Chondrocyte (in vitro differentiated cells): ENCODE data around the gene RBM19. TPM values are rescaled to one million over a fixed set of nuclear protein-coding genes. Genes with fewer than 3 reads are reported as not detected.

Experiments used
- DNase-seq: peaks from one replicate; pipeline ENCODE4 v3.0.0; 2021; ENCODE audit warnings: mixed read lengths, low spot score
- H3K27ac Mint-ChIP-seq: one replicate; pipeline ENCODE4 v1.8.0; 2021; ENCODE audit warnings: mild to moderate bottlenecking, moderate library complexity, mixed read lengths; ENCODE audit not compliant: unreplicated experiment
- H3K27me3 Mint-ChIP-seq: 2 replicates; pipeline ENCODE4 v1.8.0; 2021; ENCODE audit warnings: low read depth, mixed read lengths
- H3K36me3 Mint-ChIP-seq: 2 replicates; pipeline ENCODE4 v1.8.0; 2021; ENCODE audit warnings: low read depth, mixed read lengths
- H3K4me1 Mint-ChIP-seq: 2 replicates; pipeline ENCODE4 v1.8.0; 2021; ENCODE audit warnings: low read depth, mild to moderate bottlenecking, mixed read lengths
- H3K4me3 Mint-ChIP-seq: one replicate; pipeline ENCODE4 v1.8.0; 2021; ENCODE audit warnings: mild to moderate bottlenecking, moderate library complexity, mixed read lengths; ENCODE audit not compliant: unreplicated experiment
- H3K9me3 Mint-ChIP-seq: 2 replicates; pipeline ENCODE4 v1.8.0; 2021; ENCODE audit warnings: low read depth, mixed read lengths
- total RNA-seq: library from RNA; stranded (reverse); gene quantifications from 3 replicates; pipeline ENCODE4 v1.2.1, GENCODE V29; 2021
- TF ChIP-seq, protein P1 (sequence below): fragments of 200-600 bp; sonication (generic); IDR thresholded peaks from 2 replicates; pipeline ENCODE4 v1.5.0; 2021; ENCODE audit warnings: antibody characterized with exemption, mild to moderate bottlenecking, moderate library complexity

Gene RBM19
- total RNA-seq, 1 donor from 2014 or later: 16.2 TPM

DNA sequence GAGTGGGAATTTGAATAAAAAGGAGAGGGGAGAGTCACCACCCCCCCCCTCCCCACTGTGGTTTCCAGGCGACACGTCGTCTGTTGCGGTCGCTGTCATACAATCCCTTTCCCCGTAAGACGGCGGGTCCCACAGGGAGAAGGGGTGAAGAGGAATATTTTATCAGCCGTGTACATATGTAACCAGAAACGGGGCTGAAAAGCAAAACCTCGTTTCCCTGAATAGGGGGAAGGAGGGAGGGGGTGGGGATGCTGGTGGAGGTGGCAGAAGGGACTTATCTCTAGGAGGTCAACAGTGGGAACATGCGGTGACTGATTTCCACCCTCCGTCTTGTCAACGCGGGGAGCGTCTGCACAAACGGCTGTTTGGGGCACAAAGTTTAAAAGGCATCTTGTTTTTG is 171.4 kb downstream of the RBM19 start:
- Mint-ChIP-seq H3K4me3 (no peak overlapping the region), H3K27me3 (peaks cover 34% of the 10 kb centered on the region), H3K36me3 (no peaks in the 10 kb centered on the region), H3K27ac (no peak overlapping the region), H3K9me3 (no peaks in the 10 kb centered on the region), H3K4me1 (no peaks in the 10 kb centered on the region)
- TF ChIP-seq, protein P1, sequence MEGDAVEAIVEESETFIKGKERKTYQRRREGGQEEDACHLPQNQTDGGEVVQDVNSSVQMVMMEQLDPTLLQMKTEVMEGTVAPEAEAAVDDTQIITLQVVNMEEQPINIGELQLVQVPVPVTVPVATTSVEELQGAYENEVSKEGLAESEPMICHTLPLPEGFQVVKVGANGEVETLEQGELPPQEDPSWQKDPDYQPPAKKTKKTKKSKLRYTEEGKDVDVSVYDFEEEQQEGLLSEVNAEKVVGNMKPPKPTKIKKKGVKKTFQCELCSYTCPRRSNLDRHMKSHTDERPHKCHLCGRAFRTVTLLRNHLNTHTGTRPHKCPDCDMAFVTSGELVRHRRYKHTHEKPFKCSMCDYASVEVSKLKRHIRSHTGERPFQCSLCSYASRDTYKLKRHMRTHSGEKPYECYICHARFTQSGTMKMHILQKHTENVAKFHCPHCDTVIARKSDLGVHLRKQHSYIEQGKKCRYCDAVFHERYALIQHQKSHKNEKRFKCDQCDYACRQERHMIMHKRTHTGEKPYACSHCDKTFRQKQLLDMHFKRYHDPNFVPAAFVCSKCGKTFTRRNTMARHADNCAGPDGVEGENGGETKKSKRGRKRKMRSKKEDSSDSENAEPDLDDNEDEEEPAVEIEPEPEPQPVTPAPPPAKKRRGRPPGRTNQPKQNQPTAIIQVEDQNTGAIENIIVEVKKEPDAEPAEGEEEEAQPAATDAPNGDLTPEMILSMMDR: no peak
- no peak for DNase-seq

GRCh38 chr12:113793250-113793649 is 172.9 kb downstream of the RBM19 start:
- H3K4me3 Mint-ChIP-seq: no peak overlapping the region
- H3K27me3 Mint-ChIP-seq: peaks cover 34% of the 10 kb centered on the region
- H3K9me3 Mint-ChIP-seq: peaks cover 6% of the 10 kb centered on the region
- TF ChIP-seq, protein P1: no peak
- no peaks in the 10 kb centered on the region for H3K36me3 Mint-ChIP-seq
- H3K4me1 Mint-ChIP-seq: no peaks in the 10 kb centered on the region
- H3K27ac Mint-ChIP-seq: no peak overlapping the region
- no peak for DNase-seq

DNA sequence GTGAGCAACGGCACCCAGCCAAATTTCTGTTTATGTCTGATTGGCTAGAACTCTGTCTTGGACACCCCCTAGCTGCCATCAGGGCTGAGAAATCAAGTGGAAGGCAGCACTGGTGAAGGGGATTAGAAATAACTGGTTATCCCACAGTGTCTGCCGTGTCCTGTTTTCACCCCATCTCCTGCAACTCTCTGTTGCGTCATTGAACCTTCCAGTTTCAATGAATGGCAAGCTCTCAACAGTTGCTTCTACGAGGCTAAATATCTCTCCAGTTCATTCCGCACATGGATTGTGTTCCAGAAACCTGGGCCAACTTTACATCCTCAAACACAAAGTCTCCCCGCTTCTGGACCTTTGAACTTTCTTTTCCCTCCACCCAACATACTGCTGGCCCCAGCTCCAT is 173.7 kb downstream of the RBM19 start:
- H3K27ac Mint-ChIP-seq: no peak overlapping the region
- H3K36me3 Mint-ChIP-seq: no peaks in the 10 kb centered on the region
- no peak for DNase-seq
- peaks cover 34% of the 10 kb centered on the region for H3K27me3 Mint-ChIP-seq
- H3K9me3 Mint-ChIP-seq: peaks cover 9% of the 10 kb centered on the region
- H3K4me1 Mint-ChIP-seq: no peaks in the 10 kb centered on the region
- TF ChIP-seq, protein P1: no peak
- no peak overlapping the region for H3K4me3 Mint-ChIP-seq

DNA sequence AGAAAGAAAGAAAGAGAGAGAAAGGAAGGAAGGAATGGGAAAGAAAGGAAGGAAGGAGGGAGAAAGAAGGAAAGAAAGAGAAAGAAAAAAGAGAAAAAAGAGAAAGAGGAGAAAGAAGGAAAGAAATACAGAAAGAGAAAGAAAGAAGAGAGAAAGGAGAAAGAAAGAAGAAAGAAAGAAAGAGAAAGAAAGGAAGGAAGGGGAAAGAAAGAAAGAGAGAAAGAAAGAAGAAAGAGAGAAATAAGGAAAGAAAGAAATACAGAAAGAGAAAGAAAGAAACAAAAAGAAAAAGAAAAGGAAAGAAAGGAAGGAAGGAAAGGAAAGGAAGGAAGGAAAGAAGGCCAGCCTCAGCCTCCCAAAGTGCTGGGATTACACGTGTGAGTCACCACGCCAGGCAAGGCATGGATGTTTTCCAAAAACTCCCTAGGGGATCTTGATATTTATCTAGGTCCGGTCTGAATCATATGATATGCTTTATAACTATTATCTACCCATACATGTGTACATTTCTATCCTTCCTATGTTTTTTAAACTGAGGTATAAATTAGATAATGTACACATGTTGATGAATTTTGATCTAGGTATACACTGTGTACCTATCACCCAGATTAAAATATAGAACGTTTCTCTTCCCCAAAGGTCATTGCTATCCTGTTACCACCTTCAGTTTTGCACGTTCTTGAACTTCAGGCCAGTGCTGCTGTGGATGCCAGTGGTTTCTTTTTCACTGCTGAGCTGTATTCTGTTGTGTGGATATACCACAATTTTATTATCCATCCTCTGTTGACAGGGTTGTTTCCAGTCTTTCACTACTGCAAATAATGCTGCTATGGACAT is 177.9 kb downstream of the RBM19 start:
- Mint-ChIP-seq H3K9me3 (peaks cover 9% of the 10 kb centered on the region), H3K36me3 (no peaks in the 10 kb centered on the region), H3K27me3 (peaks cover 31% of the 10 kb centered on the region), H3K27ac (no peak overlapping the region), H3K4me1 (no peaks in the 10 kb centered on the region), H3K4me3 (no peak overlapping the region)
- no peak for DNase-seq
- TF ChIP-seq, protein P1: no peak

DNA sequence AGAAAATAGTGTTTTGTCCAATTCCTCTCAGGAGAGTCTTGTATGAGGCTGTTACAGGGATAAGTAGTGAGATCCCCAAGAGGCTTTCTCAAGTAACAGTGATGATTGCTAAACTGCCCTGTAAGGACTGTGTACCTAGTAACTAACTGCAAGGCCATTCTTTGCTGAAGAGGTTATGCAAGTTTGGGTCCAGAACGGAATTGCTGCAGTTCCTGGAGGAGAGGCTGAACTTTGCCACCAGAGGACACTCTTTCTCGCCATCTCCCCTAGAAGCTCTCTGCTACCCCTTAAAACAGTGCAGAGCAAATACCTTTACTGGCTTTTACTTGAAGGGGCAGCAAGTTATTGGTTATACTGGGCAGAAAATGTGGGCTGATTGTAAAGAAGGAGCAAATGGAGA is 180.0 kb downstream of the RBM19 start:
- no peak overlapping the region for H3K4me3 Mint-ChIP-seq
- H3K4me1 Mint-ChIP-seq: no peaks in the 10 kb centered on the region
- H3K9me3 Mint-ChIP-seq: peaks cover 9% of the 10 kb centered on the region
- no peak overlapping the region for H3K27ac Mint-ChIP-seq
- H3K27me3 Mint-ChIP-seq: peaks cover 35% of the 10 kb centered on the region
- H3K36me3 Mint-ChIP-seq: no peaks in the 10 kb centered on the region
- TF ChIP-seq, protein P1: peak; percentile 8
- DNase-seq: no peak
